Urothelium cell line (cell line): ENCODE data around the gene QRFP.

ENCODE experiments used
- DNase-seq: peaks from one replicate; pipeline ENCODE4 v3.0.0; 2011; ENCODE audit warnings: low spot score, mixed read lengths
- FAIRE-seq: peaks from 2 replicates; lab custom pipeline; 2011; peaks lifted over from hg19 to GRCh38; lab: Jason Lieb, UNC

Gene QRFP, protein sequence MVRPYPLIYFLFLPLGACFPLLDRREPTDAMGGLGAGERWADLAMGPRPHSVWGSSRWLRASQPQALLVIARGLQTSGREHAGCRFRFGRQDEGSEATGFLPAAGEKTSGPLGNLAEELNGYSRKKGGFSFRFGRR

DNA sequence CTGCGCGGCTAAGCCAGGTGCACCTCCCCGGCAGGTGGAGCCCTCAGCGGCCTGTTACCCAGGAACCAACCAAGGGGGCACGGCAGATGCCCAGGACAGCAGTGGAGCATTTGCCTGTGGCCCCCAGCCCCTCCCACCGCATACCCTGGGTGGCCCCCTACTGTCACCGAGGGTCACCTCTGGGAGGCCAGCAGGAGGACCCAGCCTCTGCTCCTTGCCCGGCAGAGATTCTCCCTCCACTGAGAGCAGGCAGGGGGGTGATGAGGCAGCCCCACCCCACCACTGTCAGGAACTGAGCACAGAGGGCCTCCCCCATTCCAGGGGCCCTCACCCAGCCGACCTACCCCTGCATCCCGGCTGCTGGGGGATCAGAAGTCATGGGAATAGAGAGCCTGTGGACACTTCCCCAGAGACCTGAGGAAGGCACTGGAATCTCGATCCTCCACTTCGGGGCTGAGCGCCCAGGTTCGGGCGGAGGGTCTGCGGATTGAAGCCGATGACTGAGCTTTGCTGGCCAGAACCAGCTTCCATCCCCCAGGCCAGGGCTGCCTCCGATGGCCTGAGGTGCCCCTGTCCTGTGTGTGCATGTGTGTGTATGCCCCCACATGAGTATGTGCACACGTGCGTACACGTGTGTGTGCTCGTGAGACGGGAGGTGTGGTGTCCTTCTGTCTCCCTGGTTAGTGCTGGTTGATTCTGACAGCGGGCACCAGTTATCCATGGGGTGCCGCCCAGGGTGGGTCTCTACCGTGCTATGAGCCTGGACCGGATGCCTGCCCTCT lies at the start of gene QRFP:
QRFP (minus strand) TSS at position 580 of the 782 bp plus-strand sequence. CDS start 2,974 bp downstream, outside the sequence.
- no peak for DNase-seq
- FAIRE-seq: no peak

DNA sequence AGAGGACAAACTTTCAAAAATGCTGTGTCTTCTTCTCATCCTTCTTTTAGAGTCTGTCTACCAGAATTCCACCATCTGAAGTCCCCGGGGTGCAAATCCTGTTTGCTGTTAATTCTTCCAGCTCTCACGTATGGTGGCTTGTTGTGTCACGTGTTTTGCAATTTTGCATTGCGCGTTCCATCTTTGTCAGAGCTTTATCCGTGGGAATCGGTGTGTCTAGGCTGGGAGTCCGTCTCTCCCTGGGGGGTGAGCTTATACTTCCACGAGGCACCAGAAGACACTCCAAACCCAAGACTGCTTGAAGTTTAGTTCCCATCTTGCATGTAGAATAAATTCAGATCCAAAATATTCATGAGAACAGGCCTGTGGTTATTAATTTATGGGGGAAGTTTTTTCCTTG lies 48.6 kb upstream of the QRFP start:
- no peak for FAIRE-seq

DNA sequence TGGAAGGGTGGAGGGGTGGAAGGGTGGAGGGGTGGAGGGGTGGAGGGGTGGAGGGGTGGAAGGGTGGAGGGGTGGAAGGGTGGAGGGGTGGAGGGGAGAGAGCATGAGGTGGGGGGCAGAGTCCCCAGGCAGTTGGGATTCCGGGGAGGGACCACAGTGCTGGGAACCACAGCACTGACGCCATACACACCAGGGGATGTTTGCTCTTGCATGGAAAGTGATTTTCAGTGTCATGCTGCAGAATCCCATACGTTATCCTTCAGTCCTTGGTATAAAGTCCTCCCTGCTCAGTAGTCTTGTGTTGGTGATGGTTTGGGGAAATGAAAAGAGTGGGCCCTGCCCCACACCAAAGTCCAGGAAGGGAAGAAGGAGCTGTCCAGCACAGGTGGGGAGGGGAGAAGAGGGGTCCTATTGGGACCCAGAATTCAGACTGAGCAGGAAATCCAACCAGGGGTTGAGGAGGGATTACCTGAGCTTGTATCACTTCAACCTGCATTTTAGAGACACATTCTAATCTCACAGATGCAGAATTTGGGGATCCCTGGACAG lies 48.0 kb upstream of the QRFP start:
- DNase-seq (no peak), FAIRE-seq (no peak)

More for the DNA sequence above, 48.6 kb upstream of the QRFP start:
- DNase-seq: no peak

DNA sequence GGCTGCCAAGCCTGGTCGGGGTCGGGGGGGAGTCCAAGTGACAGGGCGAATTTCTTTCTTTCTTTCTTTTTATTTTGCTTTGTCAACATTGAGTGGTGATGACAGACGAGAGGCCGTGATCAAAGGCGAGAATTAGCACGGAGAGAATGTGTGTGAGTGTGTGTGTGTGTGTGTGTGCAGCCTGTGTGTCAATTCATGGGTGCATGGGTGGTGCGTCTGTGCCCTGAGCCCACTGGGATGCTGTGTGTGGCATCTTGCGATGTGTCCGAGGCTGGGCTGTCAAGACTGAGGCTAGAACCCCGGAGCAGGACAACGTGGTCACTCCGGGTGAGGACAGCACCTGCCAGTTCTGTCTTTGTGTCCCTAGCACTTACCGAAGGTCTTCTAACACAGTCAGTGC lies 47.2 kb upstream of the QRFP start:
- DNase-seq (no peak), FAIRE-seq (no peak)

DNA sequence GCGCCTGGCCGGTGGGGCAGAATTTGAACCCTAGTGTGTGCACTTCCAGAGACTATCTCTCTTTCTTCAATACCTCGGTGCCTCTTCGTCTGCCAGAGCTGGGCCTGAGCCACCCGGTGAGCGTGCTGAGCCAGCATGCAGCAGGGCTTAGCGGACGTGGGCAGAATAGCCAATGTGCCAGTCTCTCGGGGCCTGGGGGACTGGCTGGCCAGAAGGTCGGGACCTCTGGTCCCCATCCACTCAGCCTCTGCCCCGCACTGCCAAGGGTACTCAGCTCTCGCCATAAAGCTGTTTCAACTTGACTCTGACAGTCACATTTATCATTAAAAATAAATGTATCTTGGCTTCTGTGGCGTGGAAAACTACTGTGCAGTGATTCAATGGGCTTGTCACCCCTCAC lies 46.6 kb upstream of the QRFP start:
- FAIRE-seq (no peak), DNase-seq (no peak)

DNA sequence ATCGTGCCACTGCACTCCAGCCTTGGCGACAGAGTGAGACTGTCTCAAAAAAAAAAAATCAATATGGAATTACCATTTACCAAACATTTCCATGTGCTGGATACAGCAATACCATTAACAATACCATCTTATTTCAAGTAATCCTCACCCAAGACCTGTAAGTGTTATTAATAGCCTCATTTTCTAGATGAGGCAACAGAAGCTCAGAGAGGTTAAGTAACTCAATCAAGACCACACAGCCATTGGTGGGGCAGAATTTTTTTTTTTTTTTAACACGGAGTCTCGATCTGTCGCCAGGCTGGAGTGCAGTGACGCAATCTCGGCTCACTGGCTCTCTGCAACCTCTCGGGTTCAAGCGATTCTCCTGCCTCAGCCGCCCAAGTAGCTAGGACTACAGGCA lies 46.1 kb upstream of the QRFP start:
- DNase-seq: no peak
- FAIRE-seq: no peak

DNA sequence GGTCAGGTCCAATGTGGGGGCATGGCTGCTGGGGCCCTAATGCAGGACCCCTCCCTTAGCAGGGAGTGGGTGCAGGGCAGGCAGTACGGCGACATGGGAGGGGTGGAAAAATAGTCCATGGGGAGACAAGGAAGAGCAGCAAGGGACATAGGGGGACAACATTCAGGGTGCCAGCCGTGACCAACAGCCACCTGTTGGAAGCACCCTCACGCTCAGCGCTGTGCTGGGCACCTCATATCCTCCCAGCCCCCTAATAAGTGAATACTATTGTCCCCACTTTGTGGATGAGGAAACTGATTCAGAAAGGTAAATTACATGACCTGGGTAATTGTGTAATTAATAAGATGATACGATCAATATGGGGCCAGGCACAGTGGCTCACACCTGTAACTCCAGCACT lies 45.5 kb upstream of the QRFP start:
- DNase-seq (no peak), FAIRE-seq (no peak)

DNA sequence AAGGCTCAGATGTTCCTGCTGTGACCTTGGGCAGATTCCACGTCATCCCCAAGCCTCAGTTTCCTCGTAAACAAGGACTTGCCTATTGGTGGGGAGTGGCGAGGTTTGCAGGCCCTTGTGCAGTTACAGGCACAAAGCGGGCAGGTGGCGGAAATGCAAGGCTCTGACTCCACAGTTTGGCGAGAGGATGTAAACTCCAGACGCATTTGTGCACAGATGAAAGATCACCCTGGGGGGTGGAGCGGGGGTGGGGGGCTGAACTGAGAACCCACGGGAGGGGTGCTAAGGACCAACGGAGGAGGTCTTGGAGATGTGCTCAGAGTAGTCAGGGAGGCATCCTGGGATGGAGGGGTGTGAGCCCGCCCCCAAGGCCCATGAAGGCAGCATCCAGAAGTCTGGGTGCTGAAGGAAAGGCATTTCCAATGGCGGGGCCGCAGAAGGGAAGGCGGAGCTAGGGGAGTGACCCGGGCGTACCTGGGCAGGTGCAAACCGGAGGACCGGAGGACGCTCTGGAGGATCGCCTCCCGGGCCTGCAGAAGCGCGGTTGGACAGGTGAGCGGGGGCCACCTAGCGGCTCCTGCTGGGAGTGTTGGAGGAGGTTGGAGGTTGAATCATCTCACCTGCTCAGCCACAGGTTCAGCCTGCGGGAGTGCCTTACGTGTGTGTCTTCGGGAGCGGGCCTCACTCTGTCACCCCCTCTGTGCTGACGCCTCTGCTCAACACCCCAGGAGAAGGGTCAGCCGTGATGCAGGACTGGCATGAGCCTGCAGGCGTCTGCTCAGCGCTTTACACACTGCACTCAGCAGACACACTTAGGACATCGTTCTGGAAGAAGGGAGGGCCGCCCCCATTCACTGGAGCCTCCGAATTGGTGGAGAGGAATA lies 44.3 kb upstream of the QRFP start:
- FAIRE-seq: no peak
- peak; percentile 77 for DNase-seq

DNA sequence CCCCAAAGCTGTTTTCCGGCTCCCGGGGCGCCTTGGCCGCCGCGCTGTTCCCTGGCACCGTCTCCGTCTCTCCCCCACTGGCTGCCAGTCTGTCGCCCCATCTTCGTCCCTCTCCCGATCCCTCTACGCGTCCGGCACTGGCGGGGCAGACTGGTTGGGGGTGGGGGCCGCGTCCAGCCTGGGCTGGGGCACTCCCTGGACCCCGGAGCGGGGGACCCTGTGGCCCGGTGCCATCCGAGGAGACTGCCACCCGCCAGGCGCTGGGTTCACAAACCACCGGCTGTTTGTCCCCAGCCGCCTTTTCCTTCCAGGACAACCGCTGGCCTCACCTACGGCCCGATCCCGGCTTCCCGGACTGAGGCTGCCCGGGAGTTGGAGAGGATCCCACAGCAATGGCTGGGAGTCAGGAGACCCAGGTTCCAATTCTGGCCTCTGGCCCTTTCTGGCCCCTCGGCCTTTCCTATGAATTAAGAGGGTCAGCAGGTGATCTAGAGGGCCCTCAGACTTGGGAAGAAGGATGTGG lies 43.5 kb upstream of the QRFP start:
- DNase-seq (no peak), FAIRE-seq (no peak)

DNA sequence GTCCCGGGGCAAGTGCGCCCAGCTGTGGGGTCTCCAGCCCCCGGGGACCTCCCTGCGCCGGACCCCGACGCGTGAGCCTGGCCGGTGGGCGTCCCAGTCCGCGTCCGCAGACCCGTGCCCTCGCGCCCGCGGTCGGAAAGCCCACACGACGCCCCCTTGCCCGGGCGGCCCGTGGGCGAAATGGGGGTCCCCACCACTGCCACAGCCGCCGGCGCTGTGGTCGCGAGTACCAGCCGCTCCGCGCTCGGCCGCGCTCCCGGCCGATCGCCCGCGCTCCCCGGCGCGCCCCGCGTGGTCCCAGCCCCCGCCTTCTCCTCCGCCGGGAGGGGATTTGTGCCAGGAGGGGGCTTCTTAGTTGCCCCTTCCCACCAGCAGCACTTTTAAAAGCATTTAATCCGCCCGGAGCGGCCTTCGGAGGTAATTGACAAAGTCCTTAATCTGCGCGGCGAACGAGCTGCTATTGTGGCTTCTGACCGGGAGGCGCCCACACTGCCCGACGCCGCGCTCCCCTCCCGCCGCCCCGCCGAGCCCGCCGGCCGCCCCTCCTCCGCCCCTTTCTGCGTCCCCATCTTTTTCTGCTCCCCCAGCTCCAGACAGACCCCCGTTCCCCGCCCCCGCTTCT lies 42.9 kb upstream of the QRFP start:
- FAIRE-seq: no peak
- no peak for DNase-seq

DNA sequence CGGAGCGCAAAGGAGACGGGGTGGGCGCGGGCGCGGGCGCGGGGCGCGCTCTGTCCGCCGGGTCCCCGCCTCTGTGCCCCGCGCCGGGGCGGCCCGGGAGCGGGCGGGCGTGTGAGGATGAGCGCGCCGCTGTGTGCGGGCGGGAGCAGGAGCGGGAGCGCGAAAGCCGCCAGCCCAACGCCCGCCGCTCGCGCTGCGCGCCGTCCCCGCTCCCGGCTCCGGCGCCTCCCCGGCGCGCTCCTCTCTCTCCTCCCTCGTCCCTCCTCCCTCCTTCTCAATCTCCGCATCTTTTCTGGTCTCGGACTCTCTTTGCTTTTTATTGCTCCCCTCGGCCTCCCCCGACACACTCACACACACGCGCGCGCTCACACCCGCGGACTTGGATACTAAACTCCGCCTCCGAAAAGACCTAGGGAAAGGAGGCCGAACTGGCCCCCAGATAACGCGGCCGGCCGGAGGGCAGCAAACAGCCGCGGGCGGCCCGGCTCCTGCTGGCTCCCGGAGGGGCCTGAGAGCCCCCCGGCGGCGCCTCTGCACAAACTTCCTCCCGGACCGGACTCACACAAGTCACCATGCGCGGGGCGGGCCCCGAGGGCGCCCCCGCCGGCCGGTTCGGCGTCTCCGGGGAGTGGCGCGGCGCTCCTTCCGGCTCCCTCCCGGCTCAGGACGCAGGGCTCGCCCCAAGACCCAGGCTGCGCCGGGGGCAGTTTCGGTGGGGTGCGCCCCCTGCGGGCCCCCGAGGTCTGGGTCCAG lies 42.2 kb upstream of the QRFP start, which contains the start of gene FIBCD1:
FIBCD1 (minus strand) TSS at position 596 of the 753 bp plus-strand sequence. CDS start 640 bp downstream, outside the sequence.
- DNase-seq (peak; percentile 80), FAIRE-seq (no peak)

DNA sequence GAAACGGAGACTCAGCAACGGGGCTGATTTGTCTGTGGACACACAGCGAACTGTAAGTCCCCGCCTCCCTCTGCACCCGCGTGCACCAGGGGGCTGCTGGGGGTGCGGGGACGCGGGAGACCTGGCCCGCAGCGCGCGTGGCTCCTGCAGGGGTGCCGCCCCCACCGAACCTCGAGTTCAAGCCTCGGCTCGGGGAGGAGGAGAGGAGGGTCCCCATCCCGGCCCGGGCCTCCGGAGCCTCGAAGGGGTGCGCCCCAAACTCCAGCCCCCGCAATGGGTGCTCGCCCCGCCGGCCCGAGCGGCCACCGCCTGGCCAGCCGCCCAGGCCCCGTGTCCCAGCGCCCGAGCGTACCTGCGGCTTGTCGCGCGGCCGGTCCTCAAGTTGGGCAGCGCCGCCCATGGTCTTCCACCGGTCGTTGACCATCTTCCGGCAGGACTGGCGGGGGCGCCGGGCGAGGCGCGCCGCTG lies 41.6 kb upstream of the QRFP start:
- FAIRE-seq: no peak
- DNase-seq: no peak

DNA sequence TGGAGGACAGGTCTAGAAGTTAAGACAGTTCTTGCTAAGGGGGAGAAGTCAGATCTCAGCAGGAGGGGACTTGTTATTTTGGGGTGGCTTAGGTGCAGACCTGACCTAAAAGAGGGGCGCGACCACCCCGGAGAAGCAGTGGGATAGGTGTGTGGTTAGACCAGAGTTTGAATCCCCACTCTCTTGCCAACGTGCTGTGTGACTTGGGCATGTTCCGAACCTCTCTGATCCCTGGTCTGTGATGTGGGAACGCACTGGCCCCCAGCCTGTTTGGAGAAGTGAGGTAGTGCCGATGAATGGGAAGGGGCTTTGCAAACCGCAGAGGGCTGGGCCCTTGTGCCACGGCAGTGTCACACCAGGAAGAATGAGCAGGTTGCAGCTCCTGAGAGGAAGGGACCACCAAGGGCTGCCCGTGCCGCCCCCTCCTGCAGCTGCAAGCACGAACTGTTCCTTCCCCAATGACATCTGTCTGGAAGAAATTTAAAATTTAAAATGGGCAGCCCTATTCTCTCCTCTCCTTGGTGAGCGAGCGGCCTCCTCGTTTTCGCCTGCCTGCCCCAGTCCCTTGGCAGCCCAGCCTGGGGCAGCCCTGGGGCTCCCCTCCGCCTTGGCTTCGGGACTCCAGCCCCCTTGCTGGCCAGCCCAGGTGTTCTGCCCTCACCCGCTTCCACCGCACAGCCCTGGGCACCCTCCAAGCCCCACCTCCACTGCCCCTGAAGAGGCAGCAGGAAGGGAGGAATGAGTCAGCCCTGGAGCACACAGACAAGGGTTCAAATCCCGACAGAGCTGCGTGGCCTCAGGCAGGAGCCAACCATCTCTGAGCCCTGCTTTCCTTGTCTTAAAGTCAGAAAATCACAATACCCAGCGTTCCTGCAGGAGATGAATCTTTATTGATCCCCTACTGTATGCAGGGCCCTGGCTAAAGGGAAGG lies 40.8 kb upstream of the QRFP start:
- FAIRE-seq: no peak
- DNase-seq: peak; percentile 39

DNA sequence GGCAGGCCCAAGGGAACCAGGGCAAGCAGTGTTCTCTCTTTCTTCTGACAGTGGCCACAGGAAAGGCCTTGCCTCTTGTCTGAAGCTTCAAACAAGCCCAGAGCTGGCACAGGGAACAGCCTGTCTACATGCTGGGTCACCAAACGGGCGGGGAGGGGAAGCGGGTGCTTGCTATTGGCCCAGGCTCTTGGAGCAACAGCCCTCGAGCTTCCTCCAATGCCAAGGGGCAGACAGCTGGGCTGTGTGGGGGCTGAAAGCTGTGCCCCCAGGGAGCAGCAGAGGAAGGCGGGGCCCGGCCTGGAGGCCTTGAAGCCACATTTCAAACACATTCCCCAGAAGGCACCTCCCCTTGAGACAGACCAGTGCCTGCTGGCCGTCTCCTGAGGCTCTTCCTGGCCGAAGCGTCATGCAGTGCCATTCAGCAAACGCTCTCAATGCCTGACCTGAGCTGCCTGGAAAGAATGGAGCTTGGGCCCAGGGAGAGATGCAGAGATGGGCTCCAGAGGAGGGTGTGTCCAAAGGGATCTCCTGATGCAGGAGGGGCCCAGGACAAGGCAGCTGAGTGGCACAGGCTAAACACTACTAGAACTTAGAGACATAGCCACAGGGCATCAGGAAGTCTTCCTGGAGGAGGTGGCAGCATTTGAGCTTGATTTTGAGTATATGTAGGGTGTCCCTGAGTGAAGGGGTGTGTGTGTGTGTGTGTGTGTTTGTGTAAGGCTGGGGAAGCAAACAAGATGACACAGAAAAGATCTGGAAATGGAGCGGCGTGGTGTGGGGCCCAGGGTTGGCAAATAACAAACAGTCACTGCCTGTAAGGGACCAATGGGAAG lies 39.9 kb upstream of the QRFP start:
- DNase-seq: peak; percentile 68
- no peak for FAIRE-seq

DNA sequence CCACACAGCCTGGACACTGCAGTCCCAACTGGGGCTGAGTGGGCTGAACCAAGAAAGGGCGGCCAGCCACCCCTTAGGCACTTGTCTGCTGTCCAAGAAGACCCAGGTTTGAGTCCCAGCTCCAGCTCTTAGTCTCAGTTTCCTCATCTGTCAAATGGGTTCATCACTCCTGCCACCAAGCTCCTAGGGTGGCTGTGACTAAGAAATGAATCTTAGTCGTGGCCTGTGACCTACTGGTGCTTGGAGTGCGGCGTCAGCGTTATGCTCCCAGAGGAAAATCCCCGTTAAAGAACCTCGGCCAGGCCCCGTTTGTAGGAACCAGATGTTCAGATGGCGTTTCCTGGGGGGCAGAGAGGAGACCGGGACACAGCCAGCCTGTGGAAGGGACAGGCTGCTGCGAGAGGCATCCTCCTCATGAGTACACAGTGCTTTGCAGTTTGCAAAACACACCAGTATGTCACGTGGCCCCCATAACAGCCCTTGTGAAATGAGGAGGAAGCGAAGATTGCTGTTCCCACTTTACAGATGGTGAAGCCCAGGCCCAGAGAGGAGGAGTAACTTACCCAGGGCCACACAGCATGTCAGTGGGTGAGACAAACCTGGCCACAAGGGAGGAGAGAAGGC lies 39.1 kb upstream of the QRFP start:
- DNase-seq (no peak), FAIRE-seq (no peak)

DNA sequence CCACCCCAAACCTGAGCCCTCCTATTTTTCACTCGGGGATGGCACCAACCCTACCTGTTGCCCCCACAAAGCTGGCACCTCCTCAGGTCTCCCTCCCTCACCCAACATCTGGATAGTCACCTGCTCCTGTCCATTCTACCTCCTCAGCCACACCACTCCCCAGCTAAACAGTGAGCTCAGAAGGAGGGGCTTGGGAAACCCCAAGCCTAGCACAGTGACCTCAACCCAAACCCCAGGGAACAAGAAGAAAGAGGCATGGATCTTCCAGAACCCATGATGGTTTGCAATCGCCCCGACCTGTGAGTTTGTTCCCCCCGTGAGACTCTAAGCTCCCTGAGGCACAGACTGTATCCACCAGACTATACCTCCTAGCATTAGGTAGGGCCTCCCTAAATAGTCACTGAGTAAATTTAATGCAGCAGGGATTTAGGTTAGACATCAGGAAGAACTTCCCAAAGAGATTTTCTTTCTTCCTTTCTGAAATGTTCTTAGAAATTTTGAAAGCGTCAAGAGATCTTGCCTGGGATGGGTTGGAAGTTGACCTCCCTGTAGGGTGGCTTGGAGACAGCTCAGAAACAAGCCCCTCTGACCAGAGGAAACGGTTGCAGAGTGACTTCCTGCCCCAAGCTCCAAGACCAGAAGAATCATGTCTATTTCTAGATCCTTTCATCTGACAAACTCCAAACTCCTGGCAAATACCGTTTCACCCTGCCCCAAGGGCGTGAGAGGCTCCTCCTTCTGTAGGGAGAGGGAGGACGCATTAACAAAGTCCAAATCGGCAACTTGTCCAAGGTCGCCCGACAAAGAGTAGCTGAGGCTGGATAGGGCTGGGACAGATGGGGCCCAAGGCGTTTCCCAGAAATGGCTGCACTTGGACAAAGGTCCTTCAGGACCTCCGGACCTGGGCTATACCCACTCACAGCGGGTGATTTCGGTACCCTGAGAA lies 38.4 kb upstream of the QRFP start:
- FAIRE-seq (no peak), DNase-seq (no peak)
